Fibroblast of villous mesenchyme (primary cell): Measurements from ENCODE around the gene HNRNPL. TPM values are rescaled to one million over a fixed set of nuclear protein-coding genes. Genes with fewer than 3 reads are reported as not detected.

Experiments
- DNase-seq: peaks from one replicate; pipeline ENCODE4 v3.0.0-alpha.2; 2010; ENCODE audit warnings: low read depth
- H3K4me3 ChIP-seq: 2 replicates; pipeline ENCODE4 v1.5.1; 2011; ENCODE audit warnings: low read depth, mild to moderate bottlenecking, low read length
- total RNA-seq: library from RNA; depleted of rRNA; stranded (reverse); fragments of >200 nt; gene quantifications from 2 replicates; pipeline ENCODE4 v1.2.3, GENCODE V29; 2012
- TF ChIP-seq, protein P1 (sequence below): IDR thresholded peaks from 2 replicates; pipeline ENCODE4 v1.5.1; 2012; ENCODE audit warnings: low read depth, mild to moderate bottlenecking, low read length; ENCODE audit not compliant: insufficient read depth

Gene HNRNPL
- total RNA-seq, result 223 and 268 TPM in 2 replicates

DNA sequence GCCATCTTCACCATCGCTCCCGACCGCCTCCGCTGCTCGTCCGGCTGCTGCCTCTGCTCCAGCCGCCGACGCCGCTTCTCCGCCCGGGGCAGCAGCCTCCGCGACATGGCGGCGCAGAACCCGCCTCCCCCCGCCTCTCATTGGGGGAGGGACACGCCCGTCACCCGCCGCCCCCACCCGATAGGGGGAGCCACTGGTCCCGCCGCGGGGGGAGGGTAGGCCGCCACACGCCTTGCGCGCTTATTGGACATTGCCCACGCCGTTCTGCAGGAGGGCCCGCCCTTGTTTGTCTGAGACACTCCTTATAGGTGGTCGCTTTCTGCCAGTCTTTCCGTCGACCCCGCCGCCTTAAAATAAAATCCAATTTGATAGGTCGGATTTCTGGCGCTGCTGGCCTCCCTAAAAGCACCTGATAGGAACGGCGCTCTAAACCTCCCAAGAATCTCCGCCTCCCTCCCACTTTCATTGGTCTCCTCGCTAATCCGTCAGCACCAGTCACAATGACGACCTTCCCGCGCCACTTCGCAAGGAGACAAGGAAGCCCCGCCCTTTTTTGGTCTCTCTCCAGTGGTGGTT lies at the start of gene HNRNPL:
HNRNPL (minus strand) TSS at position 127 of the 576 bp plus-strand sequence; CDS start at position 107, 20 bp downstream.
- peak; percentile 100 for DNase-seq
- H3K4me3 ChIP-seq, result peak within 1 kb of the TSS; percentile 87
- TF ChIP-seq, protein P1, sequence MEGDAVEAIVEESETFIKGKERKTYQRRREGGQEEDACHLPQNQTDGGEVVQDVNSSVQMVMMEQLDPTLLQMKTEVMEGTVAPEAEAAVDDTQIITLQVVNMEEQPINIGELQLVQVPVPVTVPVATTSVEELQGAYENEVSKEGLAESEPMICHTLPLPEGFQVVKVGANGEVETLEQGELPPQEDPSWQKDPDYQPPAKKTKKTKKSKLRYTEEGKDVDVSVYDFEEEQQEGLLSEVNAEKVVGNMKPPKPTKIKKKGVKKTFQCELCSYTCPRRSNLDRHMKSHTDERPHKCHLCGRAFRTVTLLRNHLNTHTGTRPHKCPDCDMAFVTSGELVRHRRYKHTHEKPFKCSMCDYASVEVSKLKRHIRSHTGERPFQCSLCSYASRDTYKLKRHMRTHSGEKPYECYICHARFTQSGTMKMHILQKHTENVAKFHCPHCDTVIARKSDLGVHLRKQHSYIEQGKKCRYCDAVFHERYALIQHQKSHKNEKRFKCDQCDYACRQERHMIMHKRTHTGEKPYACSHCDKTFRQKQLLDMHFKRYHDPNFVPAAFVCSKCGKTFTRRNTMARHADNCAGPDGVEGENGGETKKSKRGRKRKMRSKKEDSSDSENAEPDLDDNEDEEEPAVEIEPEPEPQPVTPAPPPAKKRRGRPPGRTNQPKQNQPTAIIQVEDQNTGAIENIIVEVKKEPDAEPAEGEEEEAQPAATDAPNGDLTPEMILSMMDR, result peak; percentile 24

DNA sequence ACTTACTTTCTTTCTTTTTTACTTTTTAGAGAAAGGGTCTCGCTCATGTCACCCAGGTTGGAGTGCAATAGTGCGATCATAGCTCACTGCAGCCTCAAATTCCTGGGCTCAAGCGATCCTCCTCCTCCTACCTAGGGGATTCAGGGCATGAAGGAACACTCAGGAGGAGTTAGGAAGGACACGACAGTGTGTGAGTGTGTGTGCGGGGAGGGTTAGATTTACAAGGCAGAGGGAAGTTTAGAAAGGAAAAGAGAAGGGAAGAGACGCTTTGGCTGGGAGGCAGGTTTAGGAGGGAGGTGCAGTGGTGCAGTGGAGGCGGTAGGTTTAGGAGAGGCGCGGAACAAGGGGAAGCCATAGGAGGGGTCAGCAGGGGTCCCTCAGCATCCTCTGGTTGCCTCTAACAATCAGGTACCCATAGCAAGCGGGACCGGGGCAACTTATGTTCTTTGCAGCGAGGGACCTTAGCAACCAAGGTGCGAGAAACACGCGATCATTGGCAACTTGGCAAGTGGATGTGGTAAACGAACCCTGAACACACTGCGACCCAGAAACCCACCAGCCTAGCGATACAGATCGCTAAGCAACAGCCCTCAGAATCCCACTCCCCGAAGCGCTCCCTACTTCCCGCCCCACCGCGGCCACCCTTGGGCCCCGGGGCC lies 49.1 kb upstream of the HNRNPL start:
- TF ChIP-seq, protein P1, result no peak
- peak; percentile 22 for DNase-seq
- peak overlapping the region; percentile 94 for H3K4me3 ChIP-seq

DNA sequence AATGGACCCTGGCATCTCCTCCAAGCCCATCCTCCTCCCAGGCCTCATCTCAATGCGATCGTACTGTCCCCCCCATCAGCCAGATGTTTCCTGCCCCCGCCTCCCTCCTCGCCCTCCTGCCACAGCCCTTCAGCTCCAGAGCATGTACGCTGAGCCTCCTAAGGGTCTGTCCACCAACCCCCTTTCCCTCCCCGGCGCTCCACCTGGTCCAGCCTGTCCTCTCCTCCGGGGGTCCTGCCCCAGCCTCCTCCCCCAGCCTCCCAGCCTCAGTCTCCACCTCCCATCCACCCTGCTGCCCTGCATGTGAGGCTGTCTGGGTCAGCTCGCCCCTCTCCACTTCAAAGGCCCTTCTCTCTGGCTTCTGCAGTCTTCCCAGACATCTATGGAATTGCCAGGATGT lies 45.2 kb upstream of the HNRNPL start:
- no peak for DNase-seq
- H3K4me3 ChIP-seq, result no peak overlapping the region
- TF ChIP-seq, protein P1, result no peak

DNA sequence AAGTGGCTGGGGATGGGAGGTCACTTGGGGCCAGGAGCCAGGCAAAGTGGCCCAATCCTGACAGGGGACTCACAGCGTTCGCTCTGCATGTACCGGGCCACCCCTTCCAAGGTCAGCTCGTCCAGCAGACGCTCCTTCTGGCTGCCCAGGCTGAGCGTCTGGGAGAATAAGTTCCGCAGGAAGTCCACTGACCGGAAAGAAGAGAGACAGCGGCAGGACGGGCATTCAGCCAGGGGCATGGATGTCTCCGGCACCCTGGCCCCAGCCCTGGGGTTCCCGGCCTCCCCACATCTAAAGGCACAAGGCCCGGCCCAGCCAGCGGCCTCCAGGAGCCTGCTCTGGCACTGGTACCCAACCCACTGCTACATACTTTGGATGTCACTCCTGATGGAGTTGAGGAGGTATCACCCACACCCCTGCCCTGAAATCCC lies 43.6 kb upstream of the HNRNPL start:
- TF ChIP-seq, protein P1, result no peak
- no peak for DNase-seq

DNA sequence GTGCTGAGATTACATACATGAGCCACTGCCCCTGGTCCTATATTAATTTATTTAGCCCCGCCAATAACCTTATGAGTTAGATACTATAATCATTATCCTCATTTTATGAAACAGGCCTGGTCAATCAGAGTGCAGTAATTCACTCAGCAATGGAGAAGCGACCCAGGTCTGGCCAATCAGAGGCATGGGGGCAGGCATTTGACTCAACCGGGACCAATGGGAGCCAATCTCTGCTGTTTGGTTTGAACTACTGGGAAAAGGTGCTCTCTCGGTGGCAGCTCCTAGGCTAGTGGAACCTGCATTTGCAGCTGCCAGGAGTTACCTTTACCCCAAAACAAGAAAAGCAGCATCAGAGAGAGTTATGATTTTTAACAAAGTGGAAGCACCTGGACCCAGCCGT lies 43.1 kb upstream of the HNRNPL start:
- DNase-seq, result no peak
- TF ChIP-seq, protein P1, result no peak
- H3K4me3 ChIP-seq, result no peak overlapping the region

More for the DNA sequence above, 43.6 kb upstream of the HNRNPL start:
- H3K4me3 ChIP-seq, result no peak overlapping the region

DNA sequence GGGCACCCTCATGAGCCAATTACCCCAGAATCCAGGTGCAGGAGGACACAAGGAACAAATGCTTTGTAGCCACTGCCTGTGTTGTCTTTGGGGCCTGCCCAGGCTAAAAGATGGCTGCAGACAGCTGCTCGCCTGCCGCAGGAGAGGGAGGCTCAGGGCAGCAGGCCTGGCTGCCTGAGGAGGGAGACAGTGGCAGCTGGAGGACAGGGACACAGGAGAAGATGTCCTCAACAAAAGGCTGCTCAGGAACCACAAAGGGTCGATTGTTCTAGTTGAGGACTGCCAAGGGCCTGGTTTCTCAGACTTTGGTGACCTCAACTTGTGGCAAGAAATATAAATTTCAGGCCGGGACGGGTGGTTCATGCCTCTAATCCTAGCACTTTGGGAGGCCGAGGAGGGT lies 42.0 kb upstream of the HNRNPL start:
- no peak overlapping the region for H3K4me3 ChIP-seq
- TF ChIP-seq, protein P1, result no peak
- DNase-seq, result no peak
